Measurements from ENCODE around the gene TRERF1.
"Not testable (repeated sequence)": the region's sequence is repeated elsewhere in the genome, so short reads cannot be mapped to it uniquely, and the experiment has no call there.

TRERF1 gene

DNA sequence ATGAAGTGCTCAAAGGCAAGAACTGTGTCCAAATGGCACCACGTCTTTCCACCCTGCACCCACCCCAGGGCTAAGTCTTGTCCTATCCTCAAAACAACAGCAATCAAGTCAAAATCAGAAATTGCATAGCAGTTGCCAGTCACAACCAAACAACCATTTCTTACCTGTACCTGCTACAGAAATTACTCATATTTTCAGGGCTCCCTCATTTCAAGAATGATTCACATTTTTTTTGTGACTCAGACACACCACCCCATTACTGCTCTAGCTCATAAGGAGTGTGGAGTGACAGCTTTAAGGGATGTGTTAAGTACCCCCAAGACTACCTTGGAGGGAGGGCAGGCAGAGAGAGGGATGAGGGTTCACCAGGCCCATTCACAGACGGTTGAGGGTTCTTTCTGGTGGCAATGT, 111.7 kb downstream of the TRERF1 start:
- no peak for DNase-seq (ENCODE audit: low read depth in 1 of 2, low spot score in 1 of 2)

GRCh38 chr6:42338744-42339222, 112.9 kb downstream of the TRERF1 start:
- no peak for DNase-seq (ENCODE audit: low read depth in 1 of 2, low spot score in 1 of 2)

- DNase-seq (ENCODE audit: low read depth in 1 of 2, low spot score in 1 of 2) = no peak
Observed at GRCh38 chr6:42337985-42338743, 113.6 kb downstream of the TRERF1 start.

DNA sequence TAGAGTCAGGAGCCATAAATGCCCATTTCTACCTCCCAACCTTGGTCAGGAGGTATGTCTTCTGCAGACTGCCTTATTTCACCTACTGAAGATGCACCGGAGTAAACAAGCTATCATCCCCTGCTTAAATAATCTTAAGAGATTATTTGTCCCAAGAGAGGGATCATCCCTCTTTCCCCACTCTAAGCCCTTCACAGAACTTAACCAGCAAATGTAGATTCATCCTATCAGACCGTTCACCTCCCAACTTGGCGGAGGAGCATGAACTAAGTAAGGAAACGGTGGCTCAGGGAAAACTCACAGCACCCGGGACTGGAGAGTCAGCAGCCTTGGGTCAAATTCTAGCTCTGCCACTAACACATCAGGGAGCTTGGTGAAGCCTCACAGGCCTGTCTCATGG, 115.3 kb downstream of the TRERF1 start:
- no peak for DNase-seq (ENCODE audit: low read depth in 1 of 2, low spot score in 1 of 2)

DNA sequence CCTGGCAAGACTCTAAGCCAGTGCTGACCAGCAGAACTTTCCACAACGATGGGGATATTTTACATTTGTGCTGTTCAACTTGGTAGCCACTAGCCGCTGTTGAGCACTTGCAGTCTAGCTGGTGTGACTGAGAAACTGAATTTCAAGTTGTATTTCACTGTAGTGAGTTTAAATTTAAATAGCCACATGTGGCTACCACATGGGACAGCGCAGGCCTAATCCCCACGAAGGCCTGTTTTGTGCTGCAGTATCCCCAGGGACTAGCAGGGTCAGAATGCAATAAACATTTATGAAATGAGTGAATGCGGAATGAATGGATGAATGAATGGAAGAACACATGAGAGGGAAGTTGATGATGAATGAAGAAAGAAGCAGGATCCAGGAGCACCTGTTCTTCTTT, 115.8 kb downstream of the TRERF1 start:
- no peak for DNase-seq (ENCODE audit: low read depth in 1 of 2, low spot score in 1 of 2)

DNA sequence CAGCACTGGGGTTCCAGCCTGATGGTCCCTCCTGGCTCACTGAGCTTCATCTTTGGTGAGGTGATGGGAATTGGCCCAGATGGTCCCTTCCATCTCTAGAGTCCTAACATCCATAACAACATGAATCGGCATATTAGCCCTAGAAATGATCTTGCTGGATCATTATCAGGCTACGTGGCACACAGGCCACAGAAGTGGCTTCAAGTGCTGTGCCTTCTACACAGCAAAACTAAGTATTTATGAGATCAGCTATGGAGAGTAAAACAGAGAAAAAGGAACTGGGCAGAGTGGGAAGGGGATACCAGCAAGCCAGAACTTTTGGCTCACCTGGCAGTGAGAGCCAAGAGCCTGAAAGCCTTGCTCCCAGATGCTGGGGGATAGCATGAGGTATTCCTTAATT, 116.9 kb downstream of the TRERF1 start:
- DNase-seq (ENCODE audit: low read depth in 1 of 2, low spot score in 1 of 2) = no peak

GRCh38 chr6:42333612-42334011, 118.1 kb downstream of the TRERF1 start:
- no peak for DNase-seq (ENCODE audit: low read depth in 1 of 2, low spot score in 1 of 2)

- DNase-seq (ENCODE audit: low read depth in 1 of 2, low spot score in 1 of 2) = no peak
Observed at GRCh38 chr6:42332916-42333315, 118.8 kb downstream of the TRERF1 start.

DNA sequence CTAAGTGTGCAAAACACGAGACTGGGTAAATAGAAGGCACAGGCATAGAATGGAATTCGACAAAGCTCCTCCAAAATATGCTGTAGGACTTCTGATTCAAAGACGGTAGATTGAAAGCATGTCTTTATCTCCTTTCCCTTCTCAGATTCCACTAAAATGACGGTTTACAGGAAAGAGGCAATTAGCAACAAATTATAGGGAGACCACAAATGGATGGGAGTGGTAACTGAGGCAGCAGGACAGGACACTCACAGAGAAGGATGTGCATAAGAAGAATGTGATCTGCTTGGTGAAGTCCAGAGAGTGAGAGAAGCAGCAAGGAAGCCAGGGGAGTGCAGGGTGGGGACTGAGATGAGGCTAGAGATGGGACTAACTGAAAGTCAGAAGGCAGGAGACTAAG, 120.7 kb downstream of the TRERF1 start:
- no peak for DNase-seq (ENCODE audit: low read depth in 1 of 2, low spot score in 1 of 2)

GRCh38 chr6:42326248-42326647, 125.5 kb downstream of the TRERF1 start:
- no peak for DNase-seq (ENCODE audit: low read depth in 1 of 2, low spot score in 1 of 2)

GRCh38 chr6:42324656-42325324, 126.9 kb downstream of the TRERF1 start:
- not testable (repeated sequence) for DNase-seq (ENCODE audit: low read depth in 1 of 2, low spot score in 1 of 2)

DNA sequence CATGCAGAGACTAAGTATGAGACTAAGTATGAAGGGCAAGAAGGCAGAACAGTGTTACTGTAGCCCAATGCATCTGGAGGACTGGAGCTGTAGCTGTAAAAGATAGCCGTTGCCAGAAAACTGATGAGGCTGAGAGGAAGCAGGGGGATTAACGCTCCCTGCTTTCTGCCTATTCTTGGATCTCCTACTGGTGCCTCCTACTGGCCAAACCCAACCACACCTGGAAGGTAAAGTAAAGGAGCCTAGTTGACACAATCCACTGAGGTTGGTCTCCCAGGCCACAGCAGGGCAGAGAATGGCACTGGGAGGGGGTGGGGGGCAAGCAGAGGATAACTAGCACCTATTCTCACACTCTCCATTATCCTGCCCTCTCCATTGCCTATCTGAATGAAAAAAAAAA, 129.1 kb downstream of the TRERF1 start:
- no peak for DNase-seq (ENCODE audit: low read depth in 1 of 2, low spot score in 1 of 2)

DNA sequence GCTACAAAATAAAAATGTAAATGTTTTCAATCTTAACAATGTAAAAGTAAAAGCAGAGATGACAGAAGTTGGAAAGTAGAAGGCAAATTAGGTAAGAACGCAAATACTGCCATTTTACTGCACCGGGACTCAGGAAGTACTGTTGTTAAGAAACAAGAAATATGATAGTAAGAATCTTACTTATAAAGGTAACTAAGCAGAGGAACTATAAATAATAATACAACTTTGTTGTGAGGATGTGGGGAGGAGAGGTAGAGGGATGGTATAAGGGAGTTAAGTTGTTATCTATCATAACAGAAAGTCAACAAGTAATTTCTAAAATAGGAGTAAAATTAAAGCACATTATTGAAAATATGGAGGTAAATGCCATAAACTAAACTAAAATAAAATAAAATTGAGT, 129.8 kb downstream of the TRERF1 start:
- DNase-seq (ENCODE audit: low read depth in 1 of 2, low spot score in 1 of 2) = no peak

DNA sequence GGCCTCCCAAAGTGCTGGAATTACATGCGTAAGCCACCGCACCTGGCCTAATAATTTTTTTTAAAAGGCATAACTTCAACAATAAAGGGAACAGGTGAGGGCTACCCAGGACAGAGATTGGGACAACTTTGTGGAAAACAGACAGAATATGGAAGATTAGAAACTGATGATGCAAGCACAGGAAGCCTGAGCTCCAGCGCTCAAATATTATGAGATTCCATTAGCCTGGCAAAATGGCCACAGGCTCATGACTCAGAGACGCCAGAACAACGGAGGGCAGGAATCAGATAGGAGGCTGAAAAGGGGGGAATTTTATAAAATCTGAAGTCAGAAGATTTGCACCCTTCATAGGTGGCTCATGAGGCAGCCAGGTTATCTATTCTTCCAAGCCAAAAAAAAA, 131.0 kb downstream of the TRERF1 start:
- no peak for DNase-seq (ENCODE audit: low read depth in 1 of 2, low spot score in 1 of 2)

GRCh38 chr6:42318480-42318879, 133.2 kb downstream of the TRERF1 start:
- no peak for DNase-seq (ENCODE audit: low read depth in 1 of 2, low spot score in 1 of 2)

DNA sequence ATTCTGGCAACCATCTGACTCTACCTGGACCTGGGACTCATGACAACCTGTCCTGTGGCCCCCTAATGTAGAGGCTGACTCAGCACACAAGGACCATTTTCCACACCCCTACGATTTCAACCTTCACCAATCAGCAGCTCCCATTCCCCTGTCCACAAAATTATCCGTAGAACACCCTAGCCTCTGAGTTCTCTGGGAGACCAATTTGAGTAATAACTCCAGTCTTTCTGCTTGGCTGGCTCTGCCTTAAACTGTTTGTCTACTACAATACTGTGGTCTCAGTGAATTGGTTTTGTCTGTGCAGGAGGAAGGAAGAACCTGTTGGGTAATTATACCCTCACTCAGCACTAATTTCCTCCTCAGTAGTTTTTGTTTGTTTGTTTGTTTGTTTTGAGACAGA, 134.7 kb downstream of the TRERF1 start:
- DNase-seq (ENCODE audit: low read depth in 1 of 2, low spot score in 1 of 2) = no peak

- no peak for DNase-seq (ENCODE audit: low read depth in 1 of 2, low spot score in 1 of 2)
Observed at GRCh38 chr6:42315991-42316970, 135.4 kb downstream of the TRERF1 start.

DNA sequence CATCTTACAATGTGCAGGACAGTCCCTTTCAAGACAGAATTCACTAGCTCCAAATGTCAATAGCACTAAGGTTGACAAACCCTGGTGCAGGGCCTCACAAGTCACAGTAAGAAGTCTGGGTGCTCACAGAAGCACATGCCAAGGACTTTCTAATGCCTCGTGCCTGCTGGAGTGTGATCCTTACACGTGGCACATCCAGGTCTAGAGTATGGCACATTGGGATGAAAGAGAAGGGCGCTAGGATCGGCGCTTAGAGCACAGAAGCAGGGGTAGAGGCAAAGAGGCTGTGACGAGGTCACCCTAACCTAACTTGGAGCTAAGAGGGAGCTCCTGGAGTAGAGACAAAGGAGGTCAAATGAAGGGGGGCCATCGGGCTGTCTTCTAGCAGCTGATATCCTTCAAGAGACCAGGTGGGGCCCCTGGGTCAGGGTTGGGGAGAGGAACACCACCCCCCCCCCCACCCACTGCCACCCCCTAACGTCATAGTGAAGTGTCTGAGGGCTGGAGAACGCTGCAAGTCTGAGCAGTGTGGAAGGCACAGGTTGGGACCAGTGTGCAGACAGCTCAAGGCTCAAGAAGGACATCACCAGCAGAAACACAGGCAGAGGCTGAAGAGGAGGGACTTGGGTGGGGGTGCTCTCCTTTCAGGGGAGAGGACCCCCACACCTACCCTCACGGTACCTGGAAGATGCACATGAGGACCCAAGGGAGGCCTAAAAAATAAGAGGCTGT, 136.3 kb downstream of the TRERF1 start:
- DNase-seq (ENCODE audit: low read depth in 1 of 2, low spot score in 1 of 2) = no peak

DNA sequence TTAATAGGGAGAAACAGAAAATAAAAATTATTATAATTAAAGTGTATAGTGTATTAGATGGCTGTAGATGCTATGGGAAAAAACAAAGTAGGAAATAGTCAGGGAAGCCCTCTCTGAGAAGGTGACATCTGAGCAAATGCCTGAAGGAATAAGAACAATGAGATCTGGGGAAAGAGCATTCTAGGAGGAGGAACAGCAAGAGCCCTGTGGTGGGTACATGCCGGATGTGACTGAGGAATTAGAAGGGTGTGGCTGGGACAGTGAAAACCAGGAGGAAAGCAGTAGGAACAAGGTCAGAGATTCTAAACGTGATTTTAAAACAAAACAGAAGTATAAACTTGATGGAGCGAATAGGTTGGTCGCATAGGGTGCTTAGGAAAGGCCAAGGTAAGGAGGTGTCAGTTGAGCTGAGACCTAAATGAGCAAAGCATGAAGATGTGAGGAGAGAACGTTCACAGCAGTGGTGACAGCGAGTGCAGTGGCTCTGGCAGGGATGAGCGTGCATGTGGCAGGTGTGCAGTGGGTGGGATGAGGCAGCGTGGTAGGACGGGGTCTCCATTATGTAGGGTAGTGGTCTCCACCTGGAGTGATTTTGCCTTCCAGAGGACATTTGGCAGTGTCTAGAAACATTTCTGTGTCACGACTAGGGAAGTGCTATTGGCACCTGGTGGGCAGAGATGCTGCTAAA, 137.0 kb downstream of the TRERF1 start:
- no peak for DNase-seq (ENCODE audit: low read depth in 1 of 2, low spot score in 1 of 2)

GRCh38 chr6:42313941-42314570, 137.7 kb downstream of the TRERF1 start:
- DNase-seq (ENCODE audit: low read depth in 1 of 2, low spot score in 1 of 2) = no peak

Measured in stimulated activated CD4-positive, alpha-beta T cell treated with anti-CD3 and anti-CD28 coated beads, Interleukin-15, amount 100 ng/mL, for 1 hour (primary cell).